Natural killer cell treated with Interleukin-12 subunit alpha and Interleukin-12 subunit beta and Interleukin-15 and Interleukin-18, amount 100 ng/mL, for 72 hours (primary cell): Measurements from ENCODE around the gene RNF7. TPM values are rescaled to one million over a fixed set of nuclear protein-coding genes. Genes with fewer than 3 reads are reported as not detected.

Source experiments
- ATAC-seq, 2 donors: fragments of 150-1000 bp; cut with Tn5 transposase in 1 of 2; sonication (Bioruptor Pico), chemical (Tn5 transposase) in 1 of 2; 2 replicates each; pipeline ENCODE4 v1.10.0; 2021
- DNase-seq: peaks from one replicate; pipeline ENCODE4 v3.0.0; 2022; ENCODE audit warnings: low spot score
- H3K27ac Mint-ChIP-seq, 2 donors: 1 replicate in 1 of 2; 2 replicates in 1 of 2; pipeline ENCODE4 v1.8.0; 2022; ENCODE audit warnings: mixed read lengths in 2 of 2, mild to moderate bottlenecking in 1 of 2, moderate library complexity in 1 of 2
- H3K27me3 Mint-ChIP-seq, 2 donors: 1 replicate in 1 of 2; 2 replicates in 1 of 2; pipeline ENCODE4 v1.8.0; 2022; ENCODE audit warnings: mixed read lengths in 2 of 2
- H3K36me3 Mint-ChIP-seq: one replicate; pipeline ENCODE4 v1.8.0; 2022; ENCODE audit warnings: mixed read lengths
- H3K4me1 Mint-ChIP-seq, 2 donors: 1 replicate in 1 of 2; 2 replicates in 1 of 2; pipeline ENCODE4 v1.8.0; 2022; ENCODE audit warnings: low read depth in 2 of 2, mixed read lengths in 2 of 2, mild to moderate bottlenecking in 1 of 2
- H3K4me3 Mint-ChIP-seq: one replicate; pipeline ENCODE4 v1.8.0; 2022; ENCODE audit warnings: mixed read lengths
- H3K9me3 Mint-ChIP-seq: 2 replicates; pipeline ENCODE4 v1.8.0; 2022; ENCODE audit warnings: mixed read lengths
- total RNA-seq, 2 donors: library from RNA; stranded (reverse); gene quantifications; one replicate each; pipeline ENCODE4 v1.2.3, GENCODE V29; 2022

Gene RNF7
- total RNA-seq, 2 donors from 2014 or later, result 66.3 to 82.8 TPM

DNA sequence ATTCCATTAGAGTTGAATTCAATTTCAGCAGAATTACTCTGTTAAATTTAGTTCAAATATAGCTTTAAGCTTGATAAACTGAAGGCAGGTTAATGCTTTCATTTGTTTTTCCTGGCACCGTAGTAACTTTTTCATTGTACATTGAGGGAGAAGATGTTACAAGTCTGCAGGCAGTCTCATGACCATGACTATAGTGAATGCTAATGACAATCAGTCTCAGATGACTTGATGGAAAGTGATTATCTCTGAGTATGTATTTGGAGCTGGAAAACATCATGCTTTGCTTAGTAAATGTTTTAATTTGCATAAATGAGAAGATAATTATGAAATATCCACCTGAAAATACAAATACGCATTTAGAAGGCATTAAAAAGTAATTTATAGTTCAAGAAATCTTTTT lies 16.0 kb upstream of the RNF7 start:
- Mint-ChIP-seq H3K9me3 (no peaks in the 10 kb centered on the region), H3K36me3 (no peaks in the 10 kb centered on the region), H3K4me3 (no peak overlapping the region), H3K27ac (no peak overlapping the region), H3K4me1 (no peaks in the 10 kb centered on the region), H3K27me3 (peaks cover 5 to 24% of the 10 kb centered on the region in 2 donors)
- DNase-seq (no peak), ATAC-seq (no peak)

DNA sequence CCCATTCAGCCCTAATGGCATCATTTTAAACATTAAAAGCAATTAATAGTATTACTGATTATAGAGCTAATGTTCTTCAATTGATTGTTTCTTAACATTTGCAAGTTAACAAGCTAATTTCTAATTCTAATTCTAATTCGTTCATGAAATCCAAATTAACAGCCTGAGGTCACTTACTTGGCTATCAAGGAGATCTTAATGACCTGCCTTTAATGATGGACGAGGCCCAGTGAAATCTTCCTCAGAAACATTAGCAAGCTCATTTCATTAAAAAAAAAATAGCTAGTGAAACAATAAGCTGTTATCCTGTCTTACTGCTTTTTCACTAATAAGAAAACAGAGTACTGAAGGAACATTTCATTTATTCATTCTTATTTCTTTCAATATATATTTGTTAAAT lies 15.4 kb upstream of the RNF7 start:
- H3K36me3 Mint-ChIP-seq, result no peaks in the 10 kb centered on the region
- no peak overlapping the region for H3K27ac Mint-ChIP-seq
- no peaks in the 10 kb centered on the region for H3K4me1 Mint-ChIP-seq
- H3K9me3 Mint-ChIP-seq, result no peaks in the 10 kb centered on the region
- DNase-seq (no peak), ATAC-seq (no peak)
- H3K27me3 Mint-ChIP-seq, result peaks cover 5 to 19% of the 10 kb centered on the region in 2 donors
- no peak overlapping the region for H3K4me3 Mint-ChIP-seq

DNA sequence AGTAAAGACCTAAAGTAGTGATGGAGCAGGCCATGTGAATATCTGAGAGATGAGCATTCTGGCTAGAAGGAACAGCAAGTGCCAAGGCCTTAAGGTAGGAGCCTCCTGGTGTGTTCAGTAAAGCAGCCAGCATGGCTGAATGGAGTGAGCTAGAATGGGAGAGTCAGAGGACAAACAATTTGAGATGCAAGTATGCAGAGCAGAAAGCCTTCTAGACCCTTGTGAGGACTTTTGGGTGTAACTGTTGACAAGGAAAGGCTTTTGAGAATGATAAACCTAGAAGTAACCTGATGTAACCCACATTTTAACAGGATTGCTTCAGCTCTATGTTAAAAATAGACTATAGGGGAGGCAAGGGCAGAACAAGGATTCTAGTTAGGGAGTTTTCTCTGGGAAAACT lies 14.8 kb upstream of the RNF7 start:
- Mint-ChIP-seq H3K36me3 (no peaks in the 10 kb centered on the region), H3K9me3 (no peaks in the 10 kb centered on the region)

DNA sequence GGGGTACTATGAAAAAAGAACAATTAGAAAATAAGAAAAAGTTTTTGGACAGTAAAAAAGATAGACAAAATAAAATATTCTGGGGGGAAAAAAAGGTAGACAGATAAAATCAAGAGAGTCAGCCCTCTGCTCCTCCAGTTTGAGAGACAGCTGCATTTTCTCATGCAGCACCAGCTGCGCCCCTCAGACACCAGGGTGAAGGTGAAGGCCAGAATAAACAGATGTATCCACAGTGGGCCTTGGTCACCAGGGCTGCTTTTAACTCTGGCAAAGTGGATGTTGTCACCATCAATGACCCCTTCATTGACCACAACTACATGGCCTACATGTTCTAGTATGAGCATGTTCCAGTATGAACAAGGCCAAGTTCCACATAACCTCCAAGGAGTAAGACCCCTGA lies 13.9 kb upstream of the RNF7 start:
- Mint-ChIP-seq H3K27me3 (peaks cover 2 to 13% of the 10 kb centered on the region in 2 donors), H3K27ac (no peak overlapping the region), H3K9me3 (no peaks in the 10 kb centered on the region), H3K4me1 (no peaks in the 10 kb centered on the region), H3K4me3 (no peak overlapping the region), H3K36me3 (no peaks in the 10 kb centered on the region)
- DNase-seq (no peak), ATAC-seq (no peak)

More for the DNA sequence above, 14.8 kb upstream of the RNF7 start:
- Mint-ChIP-seq H3K27me3 (peaks cover 5 to 22% of the 10 kb centered on the region in 2 donors), H3K4me1 (no peaks in the 10 kb centered on the region), H3K4me3 (no peak overlapping the region), H3K27ac (no peak overlapping the region)
- DNase-seq (no peak), ATAC-seq (no peak)

DNA sequence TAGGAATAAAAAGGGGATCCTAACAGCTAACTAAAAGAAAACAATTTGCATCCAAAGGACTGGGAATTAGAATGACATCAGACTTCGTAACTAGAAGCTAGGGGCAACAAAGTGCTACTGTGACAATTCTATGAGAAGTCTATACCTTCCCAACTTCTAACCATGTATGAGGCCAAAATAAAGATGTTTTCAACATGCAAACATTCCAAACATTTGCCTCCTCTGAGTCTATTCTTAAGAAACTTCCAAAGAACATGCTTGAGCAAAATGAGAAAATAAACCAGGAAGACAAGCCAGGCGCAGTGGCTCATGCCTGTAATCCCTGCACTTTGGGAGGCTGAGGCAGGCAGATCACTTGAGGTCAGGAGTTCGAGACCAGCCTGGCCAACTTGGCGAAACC lies 13.1 kb upstream of the RNF7 start:
- no peaks in the 10 kb centered on the region for H3K9me3 Mint-ChIP-seq
- H3K4me1 Mint-ChIP-seq, result no peaks in the 10 kb centered on the region
- H3K27ac Mint-ChIP-seq, result no peak overlapping the region
- no peak overlapping the region for H3K4me3 Mint-ChIP-seq
- H3K36me3 Mint-ChIP-seq, result no peaks in the 10 kb centered on the region
- ATAC-seq, result no peak
- peaks cover 0 to 7% of the 10 kb centered on the region in 2 donors for H3K27me3 Mint-ChIP-seq
- DNase-seq, result no peak

DNA sequence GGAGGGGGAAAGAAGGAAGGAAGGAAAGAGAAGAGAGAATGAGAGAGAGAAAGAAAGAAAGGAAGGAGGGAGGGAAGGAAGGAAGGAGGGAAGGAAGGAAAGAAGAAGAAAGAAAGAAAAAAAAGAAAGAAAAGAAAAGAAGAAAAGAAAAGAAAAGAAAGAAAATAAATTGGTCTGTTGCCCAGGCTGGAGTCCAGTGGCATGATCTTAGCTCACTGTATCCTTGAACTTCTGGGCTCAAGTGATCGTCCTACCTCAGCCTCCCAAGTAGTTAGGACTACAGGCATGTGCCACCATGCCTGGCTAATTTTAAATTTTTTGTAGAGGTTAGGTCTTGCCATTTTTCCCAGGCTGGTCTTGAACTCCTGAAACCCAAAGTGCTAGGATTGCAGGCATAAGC lies 11.6 kb upstream of the RNF7 start:
- no peaks in the 10 kb centered on the region for H3K4me1 Mint-ChIP-seq
- no peak overlapping the region for H3K4me3 Mint-ChIP-seq
- H3K36me3 Mint-ChIP-seq, result no peaks in the 10 kb centered on the region
- DNase-seq (no peak), ATAC-seq (no peak)
- peaks cover 0 to 7% of the 10 kb centered on the region in 2 donors for H3K27me3 Mint-ChIP-seq
- H3K9me3 Mint-ChIP-seq, result no peaks in the 10 kb centered on the region
- no peak overlapping the region for H3K27ac Mint-ChIP-seq

DNA sequence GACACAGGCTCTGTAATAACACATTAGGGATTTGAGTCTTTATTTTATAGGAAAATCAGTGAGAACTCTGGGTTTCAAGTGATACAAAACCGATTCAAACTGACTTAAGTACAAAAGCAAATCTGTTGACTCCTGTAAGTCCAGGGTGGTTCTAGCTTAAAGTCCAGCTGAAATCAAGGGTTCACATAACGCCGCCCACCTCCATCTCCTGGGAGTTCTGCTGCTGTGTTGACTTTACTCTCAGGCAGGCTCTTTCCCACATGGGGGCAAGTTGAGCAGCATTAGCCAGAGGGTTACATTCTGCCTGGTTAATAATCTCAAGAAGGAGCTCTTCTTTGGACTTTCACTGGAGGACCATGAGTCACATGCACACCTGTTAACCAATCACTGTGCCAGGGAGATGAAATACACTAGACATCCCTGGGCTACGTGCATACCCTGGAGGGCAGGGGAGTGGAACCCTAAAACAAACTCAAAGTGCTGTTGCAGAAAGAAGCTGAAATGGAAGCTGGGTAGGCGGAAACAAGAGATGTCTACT lies 9.7 kb upstream of the RNF7 start:
- no peaks in the 10 kb centered on the region for H3K9me3 Mint-ChIP-seq
- DNase-seq (no peak), ATAC-seq (no peak)
- H3K4me1 Mint-ChIP-seq, result no peaks in the 10 kb centered on the region
- no peak overlapping the region for H3K4me3 Mint-ChIP-seq
- no peaks in the 10 kb centered on the region for H3K36me3 Mint-ChIP-seq
- peaks cover 4 to 8% of the 10 kb centered on the region in 2 donors for H3K27me3 Mint-ChIP-seq
- no peak overlapping the region for H3K27ac Mint-ChIP-seq

DNA sequence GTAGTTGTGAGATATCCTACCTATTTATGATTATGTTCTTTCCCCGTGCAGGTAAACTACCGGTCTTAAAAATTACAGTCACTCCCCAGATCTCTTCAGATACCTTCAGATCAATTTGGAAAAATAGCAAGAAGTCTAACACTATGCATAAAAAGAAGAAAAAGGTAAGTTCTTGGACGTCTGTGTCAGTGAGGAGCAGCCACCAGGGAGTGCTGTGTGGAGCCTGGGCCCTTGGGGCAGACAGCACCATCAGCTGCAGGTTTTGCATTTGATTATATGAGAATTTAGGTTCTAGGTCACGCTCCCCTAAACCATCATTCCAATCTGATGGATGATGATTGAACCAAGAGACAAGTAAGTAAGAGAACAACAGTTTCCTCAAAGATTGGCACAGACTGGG lies 8.9 kb upstream of the RNF7 start:
- H3K4me1 Mint-ChIP-seq, result no peaks in the 10 kb centered on the region

DNA sequence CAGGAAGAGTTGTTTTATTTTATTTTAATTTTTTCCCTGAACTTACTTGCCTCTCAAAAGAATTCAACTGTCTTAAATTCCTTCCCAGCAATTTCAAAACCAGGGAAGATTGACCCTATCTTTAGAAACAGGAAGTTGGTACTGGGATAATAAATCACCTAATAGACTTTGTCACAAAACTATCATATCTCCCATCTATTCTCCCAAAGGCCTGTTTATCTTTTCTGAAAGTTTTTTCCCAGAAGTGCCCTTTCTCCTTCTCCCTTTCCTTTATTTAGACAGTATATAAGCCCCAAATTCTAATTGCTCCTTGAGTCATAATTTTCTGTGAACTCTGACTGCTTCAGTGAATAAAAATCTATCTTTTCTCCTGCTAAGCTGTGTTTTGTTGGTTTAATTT lies 2.9 kb upstream of the RNF7 start:
- Mint-ChIP-seq H3K27ac (no peak overlapping the region), H3K27me3 (peaks cover 8 to 9% of the 10 kb centered on the region in 2 donors), H3K4me3 (no peak overlapping the region), H3K9me3 (no peaks in the 10 kb centered on the region), H3K4me1 (peaks cover 0 to 8% of the 10 kb centered on the region in 2 donors), H3K36me3 (peaks cover 7% of the 10 kb centered on the region)
- DNase-seq (no peak), ATAC-seq (no peak)

More for the DNA sequence above, 8.9 kb upstream of the RNF7 start:
- no peaks in the 10 kb centered on the region for H3K36me3 Mint-ChIP-seq
- no peak for ATAC-seq
- no peak overlapping the region for H3K4me3 Mint-ChIP-seq
- H3K9me3 Mint-ChIP-seq, result no peaks in the 10 kb centered on the region
- H3K27ac Mint-ChIP-seq, result no peak overlapping the region
- no peak for DNase-seq
- peaks cover 9 to 15% of the 10 kb centered on the region in 2 donors for H3K27me3 Mint-ChIP-seq

DNA sequence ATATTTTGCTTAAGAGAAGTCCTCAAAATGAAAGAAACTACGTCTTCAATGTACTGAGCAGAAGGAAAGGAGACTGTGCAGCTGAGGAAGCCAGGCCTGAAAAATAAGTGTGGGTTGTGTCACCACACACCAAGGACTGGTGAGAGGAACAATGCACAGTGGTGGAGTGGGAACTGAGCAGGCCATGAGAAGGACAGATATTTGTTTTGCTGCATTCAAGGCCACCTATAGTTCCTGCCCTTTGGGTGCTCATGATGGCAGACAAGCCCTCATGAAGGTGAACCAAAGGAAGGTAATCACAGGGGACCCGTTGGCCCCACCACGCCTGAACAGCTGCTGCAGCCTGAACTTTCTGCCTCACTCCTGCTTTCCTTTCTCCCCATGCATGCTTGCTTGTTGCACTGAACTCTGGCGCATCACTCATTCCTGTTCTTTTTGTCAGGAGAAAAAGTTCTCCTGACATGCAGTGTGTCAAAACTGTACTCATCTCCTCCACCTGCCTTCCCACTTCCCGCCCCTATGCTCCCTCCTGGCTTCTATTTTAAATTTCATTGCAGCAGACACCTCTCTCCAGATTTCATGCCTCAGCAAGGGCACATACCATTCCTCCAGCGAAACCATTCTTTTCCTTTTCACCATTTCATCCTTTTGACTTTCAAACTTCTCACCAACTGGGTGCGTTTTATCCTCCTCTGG lies 2.2 kb upstream of the RNF7 start:
- Mint-ChIP-seq H3K4me1 (peaks cover 3 to 12% of the 10 kb centered on the region in 2 donors), H3K4me3 (no peak overlapping the region), H3K9me3 (no peaks in the 10 kb centered on the region), H3K36me3 (peaks cover 7% of the 10 kb centered on the region), H3K27me3 (peaks cover 8 to 9% of the 10 kb centered on the region in 2 donors), H3K27ac (no peak overlapping the region)
- ATAC-seq (no peak), DNase-seq (no peak)

DNA sequence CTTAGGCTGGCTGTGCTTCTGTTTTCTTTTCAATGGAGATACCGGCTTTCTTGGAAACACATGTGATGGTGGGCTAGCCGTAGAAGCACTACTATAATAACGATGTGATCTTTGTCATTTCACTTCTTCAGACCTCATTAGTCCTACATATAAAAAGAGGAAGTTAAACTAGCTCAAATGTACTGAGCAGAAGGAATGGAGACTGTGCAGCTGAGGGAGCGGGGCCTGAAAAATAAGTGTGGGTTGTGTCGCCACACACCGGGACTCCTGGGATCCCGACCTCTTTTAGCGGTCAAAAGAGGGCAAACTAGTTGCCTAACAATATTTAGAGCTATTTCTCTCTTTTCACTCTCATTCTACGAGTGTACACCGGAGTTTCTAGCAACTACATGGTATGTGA lies 1.0 kb upstream of the RNF7 start:
- peaks cover 7 to 20% of the 10 kb centered on the region in 2 donors for H3K4me1 Mint-ChIP-seq
- no peaks in the 10 kb centered on the region for H3K9me3 Mint-ChIP-seq
- no peak for DNase-seq
- H3K36me3 Mint-ChIP-seq, result peaks cover 7% of the 10 kb centered on the region
- peak overlapping the region in 1 of 2 donors; percentile 94 for H3K27ac Mint-ChIP-seq
- H3K4me3 Mint-ChIP-seq, result no peak overlapping the region
- peaks cover 8 to 9% of the 10 kb centered on the region in 2 donors for H3K27me3 Mint-ChIP-seq
- no peak for ATAC-seq

DNA sequence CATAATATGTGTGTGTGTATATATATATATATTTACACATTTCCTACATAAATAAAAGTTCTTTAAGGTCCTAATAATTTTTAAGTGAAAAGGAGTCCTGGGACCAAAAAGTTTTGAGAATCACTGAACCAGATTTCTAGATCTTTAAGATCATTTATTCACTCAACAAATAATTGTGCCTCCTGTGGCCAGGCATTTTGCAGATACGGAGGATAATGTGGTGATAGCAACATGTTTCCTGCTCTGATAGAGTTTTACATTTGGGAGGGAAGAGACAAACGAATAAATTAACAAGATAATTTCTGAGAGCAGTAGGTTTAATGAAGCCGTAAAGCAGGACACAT lies 448 bp upstream of the RNF7 start:
- Mint-ChIP-seq H3K36me3 (peaks cover 7% of the 10 kb centered on the region), H3K27me3 (peaks cover 8 to 9% of the 10 kb centered on the region in 2 donors), H3K27ac (peak overlapping the region; percentile 94 to 97), H3K4me1 (peaks cover 9 to 21% of the 10 kb centered on the region in 2 donors), H3K4me3 (peak overlapping the region; percentile 100), H3K9me3 (no peaks in the 10 kb centered on the region)
- no peak for ATAC-seq
- DNase-seq, result no peak

DNA sequence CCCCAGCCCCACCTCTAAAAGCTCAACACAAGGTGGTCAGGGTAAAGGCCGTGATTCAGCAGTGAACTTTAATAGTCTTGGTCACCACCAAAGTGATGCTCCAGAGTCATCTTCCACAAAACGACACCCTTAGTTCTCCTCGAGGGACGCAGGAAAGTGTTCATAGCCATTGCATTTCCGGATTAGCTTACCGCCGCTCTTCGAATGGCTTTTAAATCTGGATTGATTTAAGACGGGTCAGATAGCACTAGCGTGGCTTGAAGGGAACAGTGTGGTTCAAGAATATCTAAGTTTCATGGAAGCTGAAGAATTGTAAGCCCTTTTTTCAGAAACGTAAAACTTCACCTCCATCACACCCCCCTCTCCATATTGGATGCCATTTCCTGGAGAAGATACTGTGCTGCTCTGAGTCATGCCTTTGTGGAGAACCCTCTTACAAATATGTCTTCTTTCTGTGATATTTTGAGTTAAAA lies 829 bp downstream of the RNF7 start:
- H3K4me3 Mint-ChIP-seq, result peak overlapping the region; percentile 100
- no peaks in the 10 kb centered on the region for H3K9me3 Mint-ChIP-seq
- peaks cover under 1 to 2% of the 10 kb centered on the region in 2 donors for H3K27me3 Mint-ChIP-seq
- H3K27ac Mint-ChIP-seq, result peak overlapping the region; percentile 94 to 97
- no peak for ATAC-seq
- no peak for DNase-seq
- peaks cover 14 to 27% of the 10 kb centered on the region in 2 donors for H3K4me1 Mint-ChIP-seq
- peaks cover 7% of the 10 kb centered on the region for H3K36me3 Mint-ChIP-seq

DNA sequence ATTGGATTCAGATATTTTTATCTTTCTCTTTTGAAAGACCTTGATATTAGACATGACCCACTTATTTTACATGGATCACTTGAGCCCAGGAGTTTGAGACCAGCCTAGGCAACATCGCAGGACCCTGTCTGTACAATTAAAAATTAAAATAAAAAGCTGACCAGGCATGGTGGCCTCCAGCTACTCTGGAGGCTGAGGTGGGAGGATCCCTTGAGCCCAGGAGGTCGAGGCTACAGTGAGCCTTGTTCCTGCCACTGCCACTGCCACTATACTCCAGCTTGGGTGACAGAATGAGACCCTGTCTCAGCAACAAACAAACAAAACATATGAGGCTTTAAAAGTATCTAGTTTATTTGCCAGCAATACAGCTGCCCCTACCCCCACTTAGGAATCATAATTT lies 1.6 kb downstream of the RNF7 start:
- Mint-ChIP-seq H3K4me3 (peak overlapping the region; percentile 100), H3K36me3 (peaks cover 12% of the 10 kb centered on the region), H3K4me1 (peaks cover 22 to 27% of the 10 kb centered on the region in 2 donors), H3K27ac (peak overlapping the region; percentile 94 to 97), H3K9me3 (no peaks in the 10 kb centered on the region), H3K27me3 (no peaks in the 10 kb centered on the region)
- DNase-seq (no peak), ATAC-seq (no peak)
